ENCODE data around the gene IL1RAPL1.
"Not testable (repeated sequence)": the region's sequence is repeated elsewhere in the genome, so short reads cannot be mapped to it uniquely, and the experiment has no call there.

The IL1RAPL1 gene

GRCh38 chrX:28997706-28998463 lies 410.6 kb downstream of the IL1RAPL1 start:
- no peak for DNase-seq

DNA sequence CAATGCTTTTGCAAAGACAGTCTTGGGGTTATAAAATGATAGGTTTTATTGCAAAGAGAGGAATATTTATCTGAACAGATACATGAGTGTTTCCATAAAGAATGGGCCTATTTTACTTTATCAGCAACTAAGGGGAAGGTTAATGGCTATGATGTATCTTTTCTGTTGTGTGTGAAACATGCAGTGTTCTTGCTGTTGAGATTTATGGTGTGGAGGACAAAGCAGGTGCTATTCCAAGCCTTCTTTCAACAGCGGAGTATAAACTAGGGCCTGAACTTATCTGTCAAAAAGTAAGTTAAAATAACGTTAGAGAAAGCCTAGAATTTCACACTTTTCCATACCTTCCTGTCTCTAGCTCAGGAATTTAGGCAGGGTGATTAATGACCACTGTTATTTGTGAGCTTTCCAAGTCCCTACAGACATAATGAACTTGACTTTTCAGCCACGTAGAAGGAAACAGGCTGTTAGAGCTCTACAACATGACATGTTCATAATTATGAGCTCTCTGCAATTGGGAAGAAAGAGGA lies 411.4 kb downstream of the IL1RAPL1 start:
- DNase-seq, result no peak

GRCh38 chrX:29012867-29013266 lies 425.6 kb downstream of the IL1RAPL1 start:
- DNase-seq, result no peak

DNA sequence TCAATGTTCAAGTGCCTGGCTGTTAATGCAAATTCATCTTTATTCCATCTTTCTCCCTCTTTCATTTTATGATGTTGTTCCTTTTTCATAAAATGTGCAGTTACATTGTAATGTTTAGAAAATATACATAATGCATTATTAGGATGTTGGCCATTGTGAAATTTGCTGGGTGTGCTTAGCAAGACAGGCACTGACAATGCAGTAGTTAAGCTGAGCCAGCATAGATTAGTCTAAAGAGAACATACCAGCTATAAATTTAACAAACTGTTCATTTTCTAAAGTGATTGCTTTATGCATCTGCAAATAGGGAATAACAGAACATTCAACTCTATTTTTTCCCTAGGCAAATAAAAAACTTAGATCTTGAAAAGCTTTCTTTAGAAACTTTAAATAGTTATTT lies 436.0 kb downstream of the IL1RAPL1 start:
- no peak for DNase-seq

- DNase-seq, result no peak
Measured at GRCh38 chrX:29024871-29025270, 437.6 kb downstream of the IL1RAPL1 start.

DNA sequence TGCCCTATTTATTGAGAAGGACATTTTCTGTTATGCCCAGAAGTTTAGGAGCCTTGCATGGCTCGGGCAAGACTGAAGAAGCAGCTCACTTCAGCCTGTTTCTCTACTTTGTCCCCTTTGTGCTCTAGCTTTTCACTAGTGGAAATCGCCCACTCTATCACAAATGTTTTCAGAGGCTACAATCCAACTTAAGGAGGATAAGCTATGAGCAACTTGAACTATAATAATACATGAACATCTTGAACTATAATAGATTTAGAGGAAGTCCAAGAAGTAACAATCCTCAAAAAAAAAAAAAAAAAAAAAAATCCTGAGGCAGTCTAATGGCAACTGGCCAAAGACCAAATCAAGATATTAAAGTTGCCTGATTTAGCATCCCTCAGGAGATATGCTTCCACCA lies 452.3 kb downstream of the IL1RAPL1 start:
- DNase-seq, result no peak

- no peak for DNase-seq
Measured at GRCh38 chrX:29040160-29040559, 452.9 kb downstream of the IL1RAPL1 start.

- no peak for DNase-seq
Measured at GRCh38 chrX:29042341-29042740, 455.1 kb downstream of the IL1RAPL1 start.

GRCh38 chrX:29043746-29044145 lies 456.5 kb downstream of the IL1RAPL1 start:
- DNase-seq, result no peak

DNA sequence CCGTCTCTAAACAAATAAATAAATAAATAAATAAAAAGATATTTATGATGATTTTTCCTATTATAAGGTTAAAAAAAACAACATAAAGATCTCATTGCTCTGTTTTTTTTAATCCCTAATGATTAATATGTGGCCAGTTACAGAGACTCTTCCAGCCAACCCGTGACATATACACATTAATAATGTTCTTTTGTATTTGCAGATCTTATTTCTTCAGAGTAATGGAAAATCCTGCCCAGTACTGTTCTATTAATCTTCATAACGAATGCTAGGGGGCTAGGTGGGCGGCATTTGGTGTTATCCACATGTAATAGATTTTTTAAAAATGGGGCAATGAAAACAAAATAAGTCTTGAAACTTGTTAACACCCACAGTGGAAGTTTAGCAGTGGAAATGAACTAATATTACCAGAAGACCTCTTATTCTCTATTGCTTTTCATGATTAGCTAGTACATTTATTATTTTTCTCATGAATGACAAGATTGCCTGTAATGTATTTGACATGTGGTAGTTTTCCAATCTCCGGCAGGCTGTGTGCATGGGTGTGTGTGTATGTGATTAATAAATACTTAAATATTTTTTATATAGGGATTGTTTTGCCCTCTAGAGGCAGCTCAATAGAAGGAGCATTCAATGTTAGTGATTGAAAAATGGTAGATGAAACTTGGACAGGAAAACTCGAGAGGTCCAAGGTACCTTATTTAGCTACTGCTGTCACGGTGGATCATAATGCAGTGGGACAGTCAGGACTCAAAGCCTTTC lies 457.4 kb downstream of the IL1RAPL1 start:
- no peak for DNase-seq

GRCh38 chrX:29065477-29065876 lies 478.2 kb downstream of the IL1RAPL1 start:
- DNase-seq, result no peak

GRCh38 chrX:29066516-29066915 lies 479.3 kb downstream of the IL1RAPL1 start:
- DNase-seq, result no peak

DNA sequence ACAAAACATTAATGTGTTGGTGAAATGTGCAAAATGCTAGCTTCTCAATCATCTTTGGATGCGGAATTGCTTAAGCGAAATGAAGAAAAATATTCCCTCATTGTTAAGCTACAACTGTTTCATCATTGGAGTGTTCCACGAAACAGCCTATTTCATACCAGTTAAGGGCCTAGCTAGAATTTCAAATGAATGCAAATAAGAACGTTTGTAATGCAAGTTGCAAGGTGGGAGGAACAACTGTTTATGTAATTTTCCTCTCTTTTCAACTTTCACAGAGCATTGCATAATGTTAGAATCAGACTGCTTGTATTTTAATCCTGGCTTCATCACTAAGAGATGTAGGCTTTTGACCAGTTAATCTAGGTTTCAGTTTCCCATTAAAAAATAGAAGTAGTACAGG lies 480.1 kb downstream of the IL1RAPL1 start:
- no peak for DNase-seq

DNA sequence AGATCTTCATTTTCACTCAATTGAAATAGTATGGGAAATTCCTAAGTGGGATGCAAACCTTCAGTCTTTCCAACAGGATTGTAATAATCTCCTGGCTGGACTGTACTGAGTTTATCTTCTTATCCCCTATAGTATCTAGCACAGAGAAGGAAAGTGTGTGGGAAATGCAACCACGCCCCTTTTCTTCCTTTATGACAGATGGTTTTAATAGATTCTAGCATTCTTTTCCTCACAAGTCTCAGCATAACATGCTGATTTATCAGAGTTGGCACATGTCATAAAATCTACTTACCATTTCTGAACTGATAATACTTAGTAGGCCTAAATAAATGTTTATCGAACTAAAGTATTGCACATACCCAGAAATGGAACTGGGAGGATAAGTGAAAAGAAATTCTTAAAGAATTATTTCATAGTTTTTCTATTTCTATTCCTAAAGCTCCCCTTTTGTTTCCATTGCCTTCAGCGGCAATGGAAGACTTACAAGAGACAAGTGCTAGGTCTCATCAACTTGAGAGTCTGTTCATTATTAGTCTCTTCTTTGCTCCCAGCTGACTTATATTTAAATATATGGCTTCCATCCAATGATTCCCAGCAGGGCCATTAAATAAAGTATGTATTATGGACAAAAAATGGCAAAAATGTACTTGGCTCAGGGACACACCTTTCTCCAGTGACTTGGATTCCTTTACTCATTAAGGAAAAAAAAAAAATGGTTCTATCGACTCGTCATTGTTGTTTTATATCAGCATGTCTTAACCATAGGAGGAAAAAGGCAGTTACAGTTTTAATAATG lies 484.5 kb downstream of the IL1RAPL1 start:
- no peak for DNase-seq

GRCh38 chrX:29082558-29082957 lies 495.3 kb downstream of the IL1RAPL1 start:
- no peak for DNase-seq

- DNase-seq, result no peak
Measured at GRCh38 chrX:29083823-29084222, 496.6 kb downstream of the IL1RAPL1 start.

- DNase-seq, result no peak
Measured at GRCh38 chrX:29090811-29091210, 503.6 kb downstream of the IL1RAPL1 start.

DNA sequence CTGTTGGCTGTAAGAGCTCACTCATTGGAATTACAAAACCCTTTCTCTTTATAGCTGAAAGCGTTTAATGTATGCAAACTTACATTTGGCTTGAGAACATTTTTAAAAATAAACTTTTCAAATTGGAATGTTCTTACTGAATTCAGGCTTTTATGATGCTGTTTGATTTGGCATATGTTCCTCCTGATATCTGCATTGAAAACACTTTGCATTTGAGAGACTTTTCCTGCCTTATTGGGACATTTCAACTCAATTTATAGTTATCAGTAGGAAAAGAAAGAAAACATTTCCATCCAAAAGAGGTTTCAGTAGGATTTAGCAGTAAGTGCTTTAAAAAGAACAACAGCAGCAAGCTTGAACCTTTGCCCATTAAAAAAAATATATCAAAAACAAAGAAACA lies 520.0 kb downstream of the IL1RAPL1 start:
- no peak for DNase-seq

DNA sequence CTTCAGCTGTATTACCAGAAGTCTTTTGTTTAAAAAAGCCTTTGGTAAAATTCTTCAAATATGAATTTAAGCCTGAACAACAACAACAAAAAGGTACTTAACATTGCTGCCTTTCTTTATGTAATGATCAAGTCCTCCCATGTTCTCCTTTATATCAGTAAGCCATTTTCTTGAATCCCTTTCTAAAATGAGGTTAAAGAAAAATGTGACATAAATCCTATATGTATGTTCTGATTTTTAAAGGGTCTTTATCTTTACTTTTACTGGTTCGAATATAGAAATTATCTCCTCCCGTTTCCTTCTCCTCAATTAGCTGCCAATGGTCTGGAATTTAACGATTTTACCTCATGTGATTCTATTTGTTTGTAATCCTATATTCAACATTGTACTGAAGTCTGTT lies 522.8 kb downstream of the IL1RAPL1 start:
- DNase-seq, result no peak

- DNase-seq, result no peak
Measured at GRCh38 chrX:29113221-29113620, 526.0 kb downstream of the IL1RAPL1 start.

GRCh38 chrX:29122817-29123216 lies 535.6 kb downstream of the IL1RAPL1 start:
- not testable (repeated sequence) for DNase-seq

- no peak for DNase-seq
Measured at GRCh38 chrX:29130905-29131304, 543.7 kb downstream of the IL1RAPL1 start.

DNA sequence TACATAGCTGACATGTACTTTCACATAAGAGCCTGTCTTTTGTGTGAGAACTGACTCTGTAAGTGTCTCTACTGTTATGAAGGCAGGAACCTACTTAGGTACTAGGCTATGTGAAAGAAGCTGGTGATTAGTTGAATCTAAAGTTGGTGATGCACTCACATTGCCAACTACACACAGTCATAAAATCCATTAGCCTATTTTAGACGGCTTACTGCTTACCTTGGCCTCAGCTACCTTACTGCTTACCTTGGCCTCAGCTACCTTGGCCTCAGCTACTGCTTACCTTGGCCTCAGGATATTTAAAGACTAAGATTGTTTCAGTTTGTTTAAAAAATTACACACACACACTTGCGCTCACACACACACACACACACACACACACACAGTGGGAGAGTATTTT lies 549.7 kb downstream of the IL1RAPL1 start:
- DNase-seq, result no peak
